NCI-H1417 treated with DMSO at 0.1 percent for 48 hours (cell line): ENCODE measurements around the gene CDH8.

Experiments
- DNase-seq: peaks from one replicate; lab custom pipeline; 2025; lab: John Stamatoyannopoulos, UW

CDH8 gene

DNA sequence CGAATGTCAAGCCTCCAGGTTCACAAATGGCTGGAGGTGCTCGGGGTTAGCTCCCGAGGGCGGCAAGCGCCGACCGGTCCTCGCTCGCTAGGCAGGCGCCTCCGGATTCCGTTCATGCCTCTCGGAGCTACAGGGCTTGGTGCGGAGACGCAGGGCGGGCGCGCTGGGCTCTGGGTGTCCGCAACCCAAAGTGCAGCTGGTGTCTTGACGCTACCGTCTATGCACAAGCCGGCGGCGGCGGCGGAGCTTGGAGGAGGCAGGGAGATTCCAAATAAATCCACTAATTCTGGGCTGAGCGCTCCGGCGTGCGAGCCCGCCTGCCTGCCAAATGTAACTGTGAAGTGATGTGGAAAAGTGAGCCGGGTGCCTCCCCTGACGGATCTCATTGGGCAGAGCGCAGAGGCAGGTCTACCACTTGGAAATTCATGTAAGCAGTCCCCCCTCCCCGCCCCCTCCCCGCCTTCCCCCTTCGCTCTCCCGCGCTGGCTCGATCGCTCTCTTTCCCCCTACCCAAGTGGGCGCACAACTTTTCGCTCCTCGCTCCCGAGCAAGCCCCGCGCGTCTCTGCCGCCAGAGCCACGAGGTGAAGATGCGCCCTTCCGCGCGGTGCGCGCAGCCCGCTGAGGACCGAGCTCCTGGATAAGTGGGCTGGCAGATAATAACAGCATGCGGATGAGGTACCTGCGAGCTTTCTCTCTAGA is at the start of gene CDH8:
Gene CDH8 (minus strand): TSS at position 338 of the 701 bp plus-strand sequence. CDS start 15,035 bp downstream, outside the sequence.
- DNase-seq: no peak

DNA sequence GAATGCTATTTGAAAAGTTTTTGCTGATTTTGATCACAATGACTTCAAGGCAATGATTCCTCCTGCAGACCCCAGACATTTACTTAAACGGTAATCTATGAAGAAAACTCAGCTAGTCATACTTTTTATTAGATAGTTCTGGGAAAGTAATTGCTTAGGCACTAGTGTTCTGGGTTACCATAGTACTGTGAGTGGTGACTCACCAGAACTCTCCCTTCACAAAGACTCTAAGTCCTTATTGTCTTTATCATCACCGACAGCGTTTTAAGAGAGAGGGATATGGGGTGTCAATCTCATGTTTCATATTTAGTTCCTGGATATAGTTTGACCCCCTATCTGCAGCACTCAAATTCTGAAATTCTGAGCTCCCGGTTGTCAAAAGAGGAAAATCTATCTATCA is 43.0 kb upstream of the CDH8 start:
- DNase-seq: no peak

GRCh38 chr16:62077998-62078397 is 41.8 kb upstream of the CDH8 start:
- no peak for DNase-seq

DNA sequence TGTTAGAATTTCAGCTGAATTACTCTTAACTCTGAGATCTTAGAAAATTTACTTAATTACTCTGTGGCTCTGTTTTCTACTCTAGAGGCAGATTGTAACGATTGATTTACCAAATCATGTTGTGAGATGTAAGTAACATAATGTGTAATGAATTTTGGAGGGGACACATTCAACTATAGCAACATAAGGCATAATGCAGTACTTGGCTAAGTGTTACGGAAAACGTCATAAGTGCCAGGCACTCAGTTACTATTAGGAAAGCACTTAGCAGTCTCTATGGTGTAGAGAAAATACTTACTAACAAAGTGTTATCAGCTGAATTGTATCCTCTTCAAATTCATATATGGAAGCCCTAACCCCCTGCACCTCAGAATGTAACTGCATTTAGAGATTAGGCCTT is 40.6 kb upstream of the CDH8 start:
- no peak for DNase-seq

- no peak for DNase-seq
Observed at GRCh38 chr16:62068747-62069146, 32.5 kb upstream of the CDH8 start.

GRCh38 chr16:62067981-62068380 is 31.7 kb upstream of the CDH8 start:
- no peak for DNase-seq

- DNase-seq: no peak
Observed at GRCh38 chr16:62067182-62067581, 30.9 kb upstream of the CDH8 start.

- no peak for DNase-seq
Observed at GRCh38 chr16:62066747-62067146, 30.5 kb upstream of the CDH8 start.

DNA sequence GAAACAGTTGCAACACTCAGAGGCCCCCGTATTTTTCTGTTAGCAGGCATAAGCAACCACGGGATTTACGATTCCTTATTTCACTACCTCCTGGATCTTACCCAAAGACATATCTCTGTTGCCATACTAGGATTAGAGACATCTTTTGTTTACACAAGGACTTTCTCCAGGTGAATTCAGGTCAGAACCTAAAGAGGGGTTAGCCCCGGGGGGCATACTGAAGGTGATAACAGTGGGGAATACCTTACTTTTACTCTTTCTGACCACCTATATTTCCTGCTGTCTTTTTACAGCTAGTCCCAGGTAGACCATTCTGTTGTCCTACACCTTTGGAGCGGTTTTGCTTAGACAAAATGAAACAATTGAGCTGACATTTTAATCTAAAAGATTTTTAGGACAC is 27.9 kb upstream of the CDH8 start:
- DNase-seq: no peak

GRCh38 chr16:62060089-62060488 is 23.9 kb upstream of the CDH8 start:
- DNase-seq: no peak

DNA sequence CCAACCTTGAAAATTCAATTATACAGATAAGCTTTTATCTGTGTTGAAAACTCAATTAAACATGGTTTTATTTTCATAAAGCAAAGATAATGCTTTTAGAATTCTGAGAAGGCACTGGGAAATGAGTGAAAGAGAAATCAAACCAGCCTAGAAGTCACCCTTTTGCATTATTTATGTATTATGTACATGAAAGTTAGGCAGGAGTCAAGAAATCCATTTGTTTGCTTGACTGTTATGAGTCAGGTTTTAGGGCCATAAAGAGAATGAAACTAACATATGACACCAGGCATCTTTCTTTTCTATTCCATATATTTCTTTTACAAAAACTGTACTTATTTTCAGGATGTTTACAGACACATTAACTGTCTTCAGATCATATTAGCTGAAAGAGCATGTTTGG is 23.3 kb upstream of the CDH8 start:
- no peak for DNase-seq

GRCh38 chr16:62058412-62058811 is 22.2 kb upstream of the CDH8 start:
- no peak for DNase-seq

DNA sequence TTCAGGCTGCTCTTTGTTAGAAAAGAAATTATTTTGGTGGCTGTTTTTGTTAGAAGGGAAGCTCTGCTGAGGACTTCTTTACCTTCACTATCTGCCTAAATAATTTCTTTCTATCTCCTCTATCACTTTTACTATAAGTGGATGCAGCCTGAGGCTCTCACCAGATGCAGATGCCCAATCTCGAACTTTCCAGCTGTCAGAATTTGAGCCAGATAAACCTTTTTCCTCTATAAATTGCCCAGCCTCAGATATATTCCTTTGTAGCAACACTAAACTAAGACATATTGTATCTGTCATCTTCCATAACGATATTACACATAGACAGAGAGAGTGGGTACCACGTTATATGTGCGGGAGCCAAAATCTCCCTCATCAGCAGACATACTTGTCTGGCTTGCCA is 15.7 kb upstream of the CDH8 start:
- no peak for DNase-seq

DNA sequence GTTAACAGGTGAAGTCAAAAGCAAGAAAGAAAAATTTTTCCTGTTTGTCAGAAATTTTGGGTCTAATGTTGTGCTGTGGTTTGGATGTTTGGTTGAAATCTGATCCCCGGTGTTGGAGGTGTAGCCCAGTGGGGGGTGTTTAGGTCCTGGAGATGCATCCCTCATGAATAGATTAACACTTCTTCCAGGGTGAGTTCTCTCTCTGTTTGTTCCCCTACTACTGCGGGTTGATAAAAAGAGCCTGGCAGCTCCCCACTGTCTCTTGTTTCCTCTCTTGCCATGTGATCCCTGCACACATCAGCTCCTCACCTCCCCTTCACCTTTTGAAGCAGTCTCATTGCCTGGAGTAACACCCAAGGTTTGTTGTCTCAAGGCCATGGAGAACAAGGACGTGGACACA is 14.6 kb upstream of the CDH8 start:
- DNase-seq: no peak

GRCh38 chr16:62046801-62047200 is 10.6 kb upstream of the CDH8 start:
- DNase-seq: no peak

DNA sequence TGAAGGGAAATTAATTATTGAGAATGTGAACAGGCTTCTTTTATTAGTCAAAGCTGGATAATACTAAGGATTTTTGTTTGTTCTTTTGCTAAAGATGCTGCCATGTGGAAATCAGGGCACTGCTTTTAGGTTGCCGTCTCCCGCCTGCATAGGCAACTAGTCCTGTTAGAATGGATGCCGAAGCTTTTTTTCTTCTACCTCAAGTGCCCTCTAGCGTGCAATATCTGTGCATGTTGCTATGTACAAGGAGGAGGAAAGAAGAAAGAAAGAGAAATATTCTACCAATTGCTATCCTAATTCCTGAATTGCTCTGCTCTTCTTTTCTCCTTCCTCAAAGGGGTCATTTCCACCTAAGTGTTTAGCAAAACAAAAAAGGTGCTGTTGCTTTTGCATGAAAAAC is 5.2 kb upstream of the CDH8 start:
- no peak for DNase-seq

DNA sequence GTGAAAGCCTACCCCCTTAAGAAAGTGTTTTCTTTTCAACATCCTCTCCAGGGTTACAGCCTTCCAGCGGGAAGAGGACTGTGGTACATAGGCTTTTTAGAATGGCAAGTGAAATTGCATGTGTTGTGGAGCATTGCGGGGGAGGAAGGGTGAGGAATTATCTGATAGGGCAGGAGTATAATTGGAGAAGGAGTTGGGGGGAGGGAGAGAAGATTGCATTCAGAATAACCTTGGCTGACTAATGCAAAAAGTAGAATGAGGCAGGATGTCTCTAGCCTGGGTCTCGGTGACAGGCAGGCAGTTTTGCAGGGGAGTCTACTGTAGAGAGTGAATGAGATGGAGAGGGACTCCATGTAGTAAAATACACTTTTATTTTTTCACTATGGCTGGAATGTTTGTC is 2.4 kb upstream of the CDH8 start:
- DNase-seq: no peak

GRCh38 chr16:62038225-62038624 is 2.0 kb upstream of the CDH8 start:
- no peak for DNase-seq

GRCh38 chr16:62036802-62037135 is 531 bp upstream of the CDH8 start:
- DNase-seq: no peak

DNA sequence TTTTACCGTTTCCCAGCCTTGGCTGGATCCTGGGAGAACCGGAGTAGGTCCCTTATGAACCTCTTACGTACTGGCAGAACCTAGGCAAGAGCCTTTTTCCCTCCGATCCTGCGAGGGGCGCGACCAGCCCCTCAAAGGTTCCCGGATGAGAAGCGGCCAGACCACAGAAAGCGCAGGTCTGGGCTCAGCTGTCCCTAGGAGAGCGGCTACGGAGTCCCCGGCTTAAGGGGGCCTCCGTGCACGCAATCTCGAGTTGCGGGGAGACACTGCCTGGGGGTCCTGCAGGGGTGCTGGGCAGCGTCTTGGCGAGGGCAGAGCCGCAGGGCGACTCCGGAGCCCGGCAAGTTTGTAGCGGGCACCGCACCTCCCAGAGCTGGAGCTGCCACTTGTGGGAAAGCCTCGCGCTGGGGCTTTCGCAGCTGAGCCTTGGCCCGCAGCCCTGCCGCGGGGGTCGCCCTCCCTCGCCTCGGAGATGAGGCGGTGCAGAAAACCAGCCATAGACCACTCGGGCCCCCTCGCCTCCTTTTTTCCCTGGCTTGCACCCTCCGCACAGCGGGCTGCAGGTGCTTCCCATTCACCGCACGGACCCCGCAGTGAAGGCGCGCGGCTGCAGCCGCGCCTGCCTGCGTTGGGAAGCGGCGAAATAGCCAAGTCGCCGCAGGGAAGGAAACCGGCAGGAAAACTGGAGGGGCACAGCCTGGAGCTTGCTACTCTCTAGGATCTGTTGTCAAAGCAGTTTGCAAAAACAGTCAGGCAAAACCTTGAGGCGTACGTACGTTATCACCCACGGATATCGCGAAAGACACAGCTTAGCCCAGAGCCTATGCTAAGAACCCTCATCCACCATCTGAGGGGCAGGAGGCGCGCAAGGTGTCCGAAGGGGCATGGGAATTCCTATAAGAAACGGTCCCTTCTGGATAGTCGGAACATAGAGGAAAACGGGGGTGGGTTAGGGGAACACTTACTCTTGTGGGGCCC is 834 bp downstream of the CDH8 start:
- no peak for DNase-seq

DNA sequence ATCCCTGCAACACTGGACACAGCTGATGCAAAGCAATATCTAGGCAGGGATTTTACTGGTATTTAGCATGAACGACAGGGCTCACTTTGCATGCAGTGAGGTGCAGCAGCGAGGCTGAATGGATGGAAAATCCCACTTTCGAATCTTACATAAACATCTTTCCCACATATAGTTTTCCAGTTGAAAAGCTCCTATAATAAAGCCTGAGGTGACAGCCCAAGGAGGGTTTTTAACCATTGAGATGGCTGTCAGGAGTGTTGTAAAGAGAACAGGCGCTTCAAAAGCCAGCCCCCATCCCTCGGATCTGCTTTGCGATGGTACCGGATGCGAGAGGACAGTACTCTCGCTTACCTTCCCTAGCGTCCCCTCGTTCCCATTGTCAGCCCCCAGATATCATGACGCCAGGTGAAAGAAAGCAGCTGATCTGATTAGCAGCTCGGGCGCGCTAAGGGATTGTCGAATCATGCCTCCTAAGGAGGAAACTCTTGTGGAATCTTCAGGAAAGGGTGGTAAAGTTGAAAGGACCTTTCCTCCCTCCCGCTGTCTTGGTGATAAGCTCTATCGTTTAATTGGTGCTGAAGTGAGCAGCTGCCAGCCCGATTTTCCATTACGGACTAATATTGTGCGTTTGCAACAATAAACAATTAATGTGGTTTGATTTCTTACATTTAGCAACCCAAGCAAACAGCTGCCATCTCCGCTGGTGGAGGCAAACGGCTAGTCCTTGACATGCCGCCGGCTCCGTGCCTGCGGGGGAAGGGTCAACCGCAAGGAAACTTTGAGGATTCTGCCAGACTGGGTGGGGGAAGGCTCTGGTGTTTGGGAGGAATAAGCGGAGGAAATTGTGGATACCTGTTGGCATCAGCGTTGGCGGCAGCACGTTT is 1.8 kb downstream of the CDH8 start:
- no peak for DNase-seq

GRCh38 chr16:62033065-62033464 is 3.2 kb downstream of the CDH8 start:
- no peak for DNase-seq
